T-helper 1 cell (primary cell): ENCODE measurements around the gene C10orf53.
"Not testable (repeated sequence)": the region's sequence is repeated elsewhere in the genome, so short reads cannot be mapped to it uniquely, and the experiment has no call there.

ENCODE experiments used
- DNase-seq, 5 donors: peaks; one replicate each; pipeline ENCODE4 v3.0.0-alpha.2; 2012 to 2020

C10orf53 gene

GRCh38 chr10:49688920-49689319 lies 9.5 kb downstream of the C10orf53 start:
- DNase-seq: no peak

GRCh38 chr10:49689882-49690510 lies 10.5 kb downstream of the C10orf53 start:
- DNase-seq: no peak

GRCh38 chr10:49690698-49691356 lies 11.4 kb downstream of the C10orf53 start:
- DNase-seq: no peak

GRCh38 chr10:49691588-49691987 lies 12.1 kb downstream of the C10orf53 start:
- no peak for DNase-seq

GRCh38 chr10:49694466-49694865 lies 15.0 kb downstream of the C10orf53 start:
- no peak for DNase-seq

- DNase-seq: no peak
Measured at GRCh38 chr10:49696311-49696710, 16.9 kb downstream of the C10orf53 start.

- no peak for DNase-seq
Measured at GRCh38 chr10:49698679-49699078, 19.2 kb downstream of the C10orf53 start.

- DNase-seq: no peak
Measured at GRCh38 chr10:49700211-49700610, 20.8 kb downstream of the C10orf53 start.

GRCh38 chr10:49700997-49701396 lies 21.5 kb downstream of the C10orf53 start:
- DNase-seq: no peak

GRCh38 chr10:49707585-49707984 lies 28.1 kb downstream of the C10orf53 start:
- no peak for DNase-seq

- no peak for DNase-seq
Measured at GRCh38 chr10:49709934-49710333, 30.5 kb downstream of the C10orf53 start.

GRCh38 chr10:49710966-49711365 lies 31.5 kb downstream of the C10orf53 start:
- no peak for DNase-seq

- no peak for DNase-seq
Measured at GRCh38 chr10:49711481-49711880, 32.0 kb downstream of the C10orf53 start.

- DNase-seq: no peak
Measured at GRCh38 chr10:49713266-49713665, 33.8 kb downstream of the C10orf53 start.

GRCh38 chr10:49715157-49715556 lies 35.7 kb downstream of the C10orf53 start:
- not testable (repeated sequence) for DNase-seq

- DNase-seq: no peak
Measured at GRCh38 chr10:49726593-49726992, 47.1 kb downstream of the C10orf53 start.

GRCh38 chr10:49733866-49734265 lies 54.4 kb downstream of the C10orf53 start:
- no peak for DNase-seq

- DNase-seq: no peak
Measured at GRCh38 chr10:49734676-49735075, 55.2 kb downstream of the C10orf53 start.

GRCh38 chr10:49735161-49735560 lies 55.7 kb downstream of the C10orf53 start:
- no peak for DNase-seq

- no peak for DNase-seq
Measured at GRCh38 chr10:49735848-49736563, 56.6 kb downstream of the C10orf53 start.

- no peak for DNase-seq
Measured at GRCh38 chr10:49736564-49737113, 57.2 kb downstream of the C10orf53 start.

- no peak for DNase-seq
Measured at GRCh38 chr10:49737474-49738201, 58.2 kb downstream of the C10orf53 start.
